Measurements from ENCODE around the gene BEX3.
A peak's percentile ranks its signal among the peaks of the same experiment; 100 is the strongest.
"Not testable (repeated sequence)": the region's sequence is repeated elsewhere in the genome, so short reads cannot be mapped to it uniquely, and the experiment has no call there.

Gene BEX3

DNA sequence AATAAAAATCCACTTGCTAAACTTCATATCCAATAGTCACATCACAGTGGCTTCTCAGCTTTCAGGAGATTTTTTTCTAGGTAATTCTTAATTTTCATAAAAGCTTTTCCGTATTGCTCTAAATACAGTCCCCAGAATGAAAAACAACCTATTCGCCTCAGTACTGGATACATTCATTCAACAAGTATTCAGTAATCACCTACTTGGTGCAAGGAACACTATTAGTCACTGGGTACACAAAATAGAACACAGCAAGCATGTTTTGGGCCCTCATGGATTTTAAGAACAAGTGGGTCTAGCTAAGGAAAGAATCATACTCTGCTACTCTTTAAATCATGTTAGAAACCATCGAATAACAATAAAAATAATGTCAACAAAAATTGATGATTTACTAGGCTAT lies 2.8 kb upstream of the BEX3 start:
- in situ Hi-C loops (cut with HindIII; ENCODE audit: low pct_ligation_motif_present, low pct_unique_long_range_greater_than_20kb, low sequenced_read_pairs): no loop called here
- no peak for DNase-seq

DNA sequence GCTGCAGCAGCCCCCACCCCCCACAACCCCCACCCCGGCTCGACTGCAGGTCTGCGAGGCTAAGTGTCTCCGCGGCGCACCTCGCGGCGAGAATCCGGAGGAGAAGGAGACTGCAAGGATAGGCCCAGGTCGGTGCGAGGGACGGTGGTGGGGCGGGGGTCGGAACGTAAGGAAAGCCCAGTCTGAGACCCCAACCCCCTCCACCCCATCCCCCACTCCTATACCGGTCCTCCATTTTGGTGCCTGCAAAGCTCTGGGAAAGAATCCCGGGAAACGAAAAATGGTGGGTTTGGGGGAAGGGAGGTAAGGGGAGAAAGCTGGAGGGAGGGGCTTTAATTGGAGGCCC lies 614 bp downstream of the BEX3 start:
- DNase-seq: no peak
- in situ Hi-C loops (cut with HindIII; ENCODE audit: low pct_ligation_motif_present, low pct_unique_long_range_greater_than_20kb, low sequenced_read_pairs): no loop called here

DNA sequence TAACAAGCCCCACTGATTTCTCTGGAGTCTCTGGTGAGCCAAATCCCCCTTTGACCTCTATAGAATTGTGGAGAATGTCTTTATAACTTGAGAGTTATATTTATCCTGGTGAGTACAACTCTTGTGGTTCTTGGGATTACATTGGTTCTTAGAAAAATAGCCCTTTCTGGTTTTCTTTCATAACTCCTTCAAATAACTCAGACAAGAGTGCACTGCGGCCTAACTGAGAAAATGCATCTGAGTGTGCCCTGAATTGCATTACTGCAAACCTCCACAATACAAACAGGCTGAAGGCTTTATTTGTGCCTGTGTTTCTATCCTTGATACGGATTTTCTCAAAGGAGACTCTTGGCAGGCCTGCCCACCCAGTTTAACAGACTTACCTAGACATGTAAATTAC lies 2.7 kb downstream of the BEX3 start:
- in situ Hi-C loops (cut with HindIII; ENCODE audit: low pct_ligation_motif_present, low pct_unique_long_range_greater_than_20kb, low sequenced_read_pairs): no loop called here
- no peak for DNase-seq

DNA sequence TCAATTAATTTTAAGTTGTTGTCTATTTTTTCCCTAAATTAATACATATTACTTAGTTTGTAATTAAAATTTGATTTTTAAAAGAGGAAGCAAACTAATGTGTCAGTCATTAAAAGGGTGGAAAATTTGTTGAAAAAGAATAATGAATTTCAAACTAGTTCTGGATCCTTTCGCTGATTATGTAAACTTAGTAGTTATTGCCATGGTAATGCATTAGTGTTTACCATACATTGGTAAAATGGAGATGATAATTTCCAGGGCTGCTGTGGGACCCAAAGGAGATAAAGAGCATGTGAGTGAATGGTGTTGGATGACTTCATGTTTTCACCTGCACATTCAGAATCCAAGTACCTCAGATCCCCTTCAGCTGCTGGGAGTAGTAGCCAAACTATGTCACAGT lies 6.5 kb downstream of the BEX3 start:
- no peak for DNase-seq
- in situ Hi-C loops (cut with HindIII; ENCODE audit: low pct_ligation_motif_present, low pct_unique_long_range_greater_than_20kb, low sequenced_read_pairs): no loop called here

DNA sequence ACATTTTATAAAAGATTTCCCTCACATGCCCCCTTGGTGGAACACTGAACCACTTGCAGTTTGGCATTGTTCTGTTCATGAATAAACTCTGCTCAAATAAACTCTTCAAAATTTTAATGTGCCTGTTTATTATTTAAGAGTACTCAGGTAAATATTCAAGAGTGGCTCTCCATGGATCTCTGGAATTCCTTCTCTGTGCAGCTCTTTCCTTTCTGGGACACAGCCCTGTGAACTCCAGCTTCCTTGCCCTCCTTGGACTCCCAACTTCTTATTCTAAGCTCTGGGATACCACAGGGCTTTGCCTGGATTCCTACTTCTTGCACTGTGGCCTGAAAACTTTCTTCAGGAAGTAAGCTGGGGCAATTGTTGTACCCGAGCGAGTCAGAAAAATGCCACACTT lies 8.3 kb downstream of the BEX3 start:
- in situ Hi-C loops (cut with HindIII; ENCODE audit: low pct_ligation_motif_present, low pct_unique_long_range_greater_than_20kb, low sequenced_read_pairs): no loop called here
- DNase-seq: no peak

DNA sequence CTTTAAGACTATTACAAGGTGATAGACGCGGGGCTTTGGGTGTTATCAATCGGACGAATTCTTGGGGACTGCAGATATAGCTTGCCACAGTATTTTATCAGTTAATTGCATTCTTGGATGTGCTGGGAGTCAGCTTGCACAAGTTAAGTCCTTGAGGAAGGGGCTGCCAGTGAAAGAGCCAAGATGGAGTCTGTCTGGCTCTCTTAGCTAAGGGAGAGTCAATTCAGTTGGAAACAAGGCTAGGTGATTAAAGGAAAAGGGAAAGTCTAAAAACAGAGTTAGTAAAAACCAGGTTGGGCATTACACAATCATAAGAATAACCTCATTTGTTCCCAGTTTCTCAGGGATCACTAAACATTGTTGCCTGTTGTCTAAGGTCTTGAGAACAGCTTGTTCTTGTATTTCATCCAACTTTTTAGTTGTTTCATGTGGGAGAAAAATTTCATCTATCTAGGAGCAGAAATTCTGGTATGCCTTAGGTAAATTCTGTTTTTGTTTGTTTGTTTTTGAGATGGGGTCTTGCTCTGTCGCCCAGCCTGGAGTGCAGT lies 9.0 kb downstream of the BEX3 start:
- in situ Hi-C loops (cut with HindIII; ENCODE audit: low pct_ligation_motif_present, low pct_unique_long_range_greater_than_20kb, low sequenced_read_pairs); DNase-seq: not testable (repeated sequence)

DNA sequence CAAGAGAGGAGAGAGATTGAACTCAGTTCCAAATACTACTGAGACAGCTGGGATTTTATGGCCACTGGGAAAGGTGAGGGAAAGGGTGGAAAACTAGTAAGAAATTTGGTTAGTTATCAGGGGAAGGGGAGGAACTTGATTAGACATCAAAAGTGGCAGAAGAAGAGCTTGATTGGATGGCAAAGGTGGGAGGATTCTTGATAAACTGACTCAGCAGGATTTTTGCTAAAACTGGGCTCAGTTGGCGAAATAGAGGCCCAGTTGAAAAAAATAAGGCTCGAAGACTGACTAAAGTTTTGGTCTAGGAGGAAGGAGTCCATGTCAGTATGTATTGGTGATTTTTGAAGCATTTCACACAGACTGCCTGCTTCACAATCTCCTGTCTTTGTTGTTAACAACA lies 10.0 kb downstream of the BEX3 start:
- in situ Hi-C loops (cut with HindIII; ENCODE audit: low pct_ligation_motif_present, low pct_unique_long_range_greater_than_20kb, low sequenced_read_pairs): no loop called here
- no peak for DNase-seq

DNA sequence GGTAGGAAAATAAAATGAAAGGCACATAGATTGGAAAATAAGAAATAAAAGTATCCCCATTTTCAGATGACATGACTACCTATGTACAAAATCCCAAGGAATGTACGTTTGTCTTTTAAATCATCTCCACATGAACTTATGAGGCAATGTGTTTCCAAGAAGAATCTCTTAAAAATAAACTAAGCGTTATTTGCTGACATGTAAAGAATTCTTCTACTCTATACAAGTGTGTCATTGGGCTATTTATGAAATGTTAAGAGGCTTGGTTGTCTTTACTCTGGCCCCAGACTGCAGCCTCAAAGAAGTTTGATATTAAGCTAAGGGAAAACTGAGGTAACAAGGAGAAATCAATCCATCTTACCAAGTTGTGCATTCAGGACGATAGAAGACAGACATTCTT lies 17.1 kb downstream of the BEX3 start:
- in situ Hi-C loops (cut with HindIII; ENCODE audit: low pct_ligation_motif_present, low pct_unique_long_range_greater_than_20kb, low sequenced_read_pairs): no loop called here
- no peak for DNase-seq

DNA sequence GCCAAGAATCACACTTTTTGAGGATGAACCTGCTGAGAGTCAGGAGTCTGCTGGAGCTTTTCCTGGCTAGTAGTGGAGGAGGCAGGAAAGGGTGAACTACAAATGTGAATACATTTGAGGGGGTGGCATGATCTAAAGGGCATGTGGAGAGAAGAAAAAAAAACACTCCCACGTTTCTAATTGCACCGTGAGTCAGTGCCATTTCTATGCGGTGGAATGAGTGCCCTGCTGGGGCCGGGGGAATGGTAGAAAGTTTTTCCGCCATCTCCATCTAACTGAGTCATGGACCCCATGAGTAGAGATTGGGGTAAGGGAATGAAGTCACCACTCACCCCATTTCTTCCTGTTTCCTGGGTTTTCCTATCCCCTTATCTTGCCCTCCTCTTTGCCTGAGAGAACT lies 19.8 kb downstream of the BEX3 start:
- in situ Hi-C loops (cut with HindIII; ENCODE audit: low pct_ligation_motif_present, low pct_unique_long_range_greater_than_20kb, low sequenced_read_pairs): no loop called here
- DNase-seq: no peak

DNA sequence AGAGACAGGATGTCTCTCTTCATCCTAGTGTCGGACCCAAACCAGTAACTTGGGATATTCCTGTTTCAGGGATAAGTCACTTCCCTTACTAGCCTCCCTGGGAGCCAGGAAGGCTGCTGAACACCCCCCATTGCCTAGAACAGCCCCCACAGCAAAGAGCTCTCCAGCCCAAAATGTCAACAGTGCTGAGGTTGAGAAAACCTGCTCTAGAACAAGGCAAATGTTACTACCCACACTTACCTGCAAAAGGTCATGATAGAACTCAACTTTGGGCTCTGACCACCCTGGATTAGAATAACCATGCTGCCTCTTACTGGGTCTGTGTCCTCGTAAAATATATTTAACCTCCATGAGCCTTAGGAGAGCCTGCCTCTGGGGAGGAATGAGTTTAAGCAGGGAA lies 20.3 kb downstream of the BEX3 start:
- in situ Hi-C loops (cut with HindIII; ENCODE audit: low pct_ligation_motif_present, low pct_unique_long_range_greater_than_20kb, low sequenced_read_pairs): no loop called here
- DNase-seq: no peak

DNA sequence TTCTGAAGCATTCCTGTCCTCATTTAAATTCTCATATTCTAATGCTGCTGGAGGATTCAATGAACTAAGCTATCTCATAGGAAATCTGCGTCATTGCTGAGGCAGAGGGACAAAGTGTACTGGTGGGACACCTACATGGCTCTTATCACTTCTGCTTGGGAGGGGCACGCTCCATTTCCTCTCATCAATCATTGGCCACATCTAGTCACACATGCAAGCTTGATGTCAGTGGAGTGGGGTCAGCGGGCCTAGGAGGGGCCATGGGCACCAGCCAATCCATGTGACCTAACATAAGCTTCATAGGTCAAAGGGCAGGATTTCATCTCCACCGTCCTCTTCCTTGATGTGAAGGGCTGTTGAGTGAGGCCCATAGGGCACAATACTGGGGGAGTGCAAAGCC lies 21.4 kb downstream of the BEX3 start:
- in situ Hi-C loops (cut with HindIII; ENCODE audit: low pct_ligation_motif_present, low pct_unique_long_range_greater_than_20kb, low sequenced_read_pairs): no loop called here
- no peak for DNase-seq

DNA sequence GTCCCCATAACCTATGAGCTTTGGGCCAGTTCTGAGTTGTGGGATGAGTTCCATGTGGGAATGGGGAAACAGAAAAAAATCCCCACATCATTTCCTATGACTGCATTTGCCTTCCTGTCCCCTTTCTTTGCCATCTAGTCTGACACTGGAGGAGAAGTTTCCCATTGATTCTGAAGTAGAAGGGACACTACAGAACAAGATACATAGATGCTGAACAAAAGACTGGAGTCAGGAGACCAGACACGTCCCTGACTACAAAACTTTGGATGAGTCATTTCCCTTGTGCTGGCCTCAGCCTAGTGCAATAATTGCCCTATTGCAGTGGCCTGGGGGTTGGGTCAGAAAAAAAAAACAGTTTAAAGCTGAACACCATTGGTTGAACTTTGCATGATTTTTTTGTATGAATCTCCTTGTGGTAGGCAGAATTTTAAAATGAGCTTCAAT lies 22.1 kb downstream of the BEX3 start:
- in situ Hi-C loops (cut with HindIII; ENCODE audit: low pct_ligation_motif_present, low pct_unique_long_range_greater_than_20kb, low sequenced_read_pairs): no loop called here
- peak; percentile 71 for DNase-seq

DNA sequence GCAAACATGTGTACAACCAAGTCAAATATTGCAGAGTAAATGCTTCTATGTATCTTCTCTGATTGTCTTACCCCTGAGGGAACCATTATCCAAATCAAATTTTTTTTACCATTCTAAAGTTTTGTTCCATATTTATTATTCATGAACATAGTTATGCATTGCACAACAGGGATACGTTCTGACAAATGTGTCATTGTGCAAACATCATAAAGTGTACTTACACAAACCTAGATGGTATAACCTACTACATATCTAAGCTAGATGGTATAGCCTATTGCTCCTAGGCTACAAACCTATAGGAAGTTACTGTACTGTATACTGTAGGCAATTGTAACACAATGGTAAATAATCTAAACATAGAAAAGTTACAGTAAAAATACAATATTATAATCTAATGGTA lies 23.4 kb downstream of the BEX3 start:
- DNase-seq: no peak
- in situ Hi-C loops (cut with HindIII; ENCODE audit: low pct_ligation_motif_present, low pct_unique_long_range_greater_than_20kb, low sequenced_read_pairs): no loop called here

DNA sequence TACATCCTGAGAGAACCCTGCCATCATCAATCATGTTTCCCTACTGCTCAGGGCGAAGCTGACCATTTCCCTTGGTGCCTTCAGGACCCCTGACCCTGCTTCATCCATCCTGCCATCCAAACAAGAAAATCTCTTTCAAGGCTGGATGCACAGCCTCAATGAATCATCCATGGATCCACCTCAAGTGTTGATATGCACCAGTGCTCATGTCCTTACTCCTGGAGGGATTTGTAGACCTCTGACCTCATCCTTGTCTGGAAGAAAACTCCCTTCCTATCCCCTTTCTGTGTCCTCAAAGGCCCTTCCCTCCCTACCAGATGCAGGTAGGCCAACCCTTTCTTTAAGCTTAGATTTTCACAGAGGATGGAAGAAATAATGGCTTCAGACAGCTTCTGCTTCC lies 24.6 kb downstream of the BEX3 start:
- in situ Hi-C loops (cut with HindIII; ENCODE audit: low pct_ligation_motif_present, low pct_unique_long_range_greater_than_20kb, low sequenced_read_pairs): no loop called here
- DNase-seq: peak; percentile 50

DNA sequence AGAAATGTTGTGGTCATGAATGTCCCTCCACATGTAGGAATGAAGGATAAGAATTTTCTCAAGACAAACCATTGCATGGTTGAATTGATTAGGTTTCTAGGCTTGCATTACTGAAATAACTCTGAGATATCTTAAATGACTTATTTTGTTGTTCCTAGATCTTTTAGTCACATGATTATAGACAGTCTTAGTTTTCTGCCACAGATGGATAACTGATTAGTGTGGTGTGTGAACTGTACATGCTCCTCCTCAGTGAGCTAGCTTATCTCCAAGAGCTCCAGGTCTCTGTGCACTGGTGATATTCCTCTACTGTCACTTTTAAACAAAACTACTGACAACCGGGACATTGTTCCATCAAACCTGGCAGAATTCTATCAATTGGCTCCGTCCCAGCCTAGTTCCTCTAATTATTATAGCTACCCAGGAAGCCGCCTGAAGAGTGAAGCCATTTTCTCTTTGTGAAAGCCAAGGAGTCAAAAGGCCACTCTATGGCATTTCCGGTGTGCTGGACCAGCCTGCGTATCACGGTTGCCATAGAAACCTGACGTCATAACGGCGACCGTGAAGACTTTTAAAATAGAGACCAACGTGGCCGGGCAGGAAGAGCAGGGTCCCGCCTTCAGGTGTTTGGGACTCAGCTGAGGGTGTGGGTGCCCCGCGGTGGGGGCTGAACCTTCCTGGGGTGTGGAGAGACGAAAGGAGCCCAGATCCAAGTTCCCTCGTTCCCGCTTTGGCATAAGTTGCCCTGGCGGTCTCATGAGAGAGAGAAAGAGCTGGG lies 28.1 kb downstream of the BEX3 start:
- in situ Hi-C loops (cut with HindIII; ENCODE audit: low pct_ligation_motif_present, low pct_unique_long_range_greater_than_20kb, low sequenced_read_pairs): no loop called here
- peak; percentile 76 for DNase-seq

DNA sequence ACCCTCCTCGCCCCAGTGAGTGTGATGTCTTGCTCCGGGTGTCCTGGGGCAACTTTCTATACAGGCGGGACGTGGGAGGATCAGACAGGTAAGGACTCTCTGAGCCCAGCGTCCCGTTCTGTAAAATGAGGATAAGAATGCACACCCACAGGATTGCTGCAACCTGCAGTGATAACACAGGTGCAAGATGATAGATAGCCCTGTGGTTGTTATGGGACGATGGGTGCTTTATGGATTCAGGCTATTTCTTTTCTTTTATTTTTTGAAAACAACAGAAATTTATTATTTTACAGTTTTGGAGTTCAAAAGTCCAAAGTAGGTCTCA lies 28.6 kb downstream of the BEX3 start:
- in situ Hi-C loops (cut with HindIII; ENCODE audit: low pct_ligation_motif_present, low pct_unique_long_range_greater_than_20kb, low sequenced_read_pairs): no loop called here

DNA sequence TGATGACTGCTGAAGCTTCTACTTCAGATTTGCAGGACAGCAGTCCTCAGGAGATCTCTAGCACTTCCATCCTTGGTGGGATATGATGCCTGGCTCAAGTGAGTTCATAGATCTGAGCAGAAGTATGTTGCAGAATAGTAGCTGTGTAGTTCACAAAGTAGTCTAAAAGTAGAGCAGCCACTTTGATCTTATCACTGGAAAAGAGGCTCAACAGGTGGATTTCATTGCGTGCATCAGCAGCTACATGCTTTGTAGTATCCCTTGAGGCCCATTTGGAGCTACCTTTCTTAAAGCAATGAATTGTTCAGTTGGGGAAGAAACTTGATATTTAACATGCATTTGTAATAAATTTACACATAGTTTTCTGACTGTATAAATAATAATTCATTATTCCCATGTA lies 29.9 kb downstream of the BEX3 start:
- no peak for DNase-seq
- in situ Hi-C loops (cut with HindIII; ENCODE audit: low pct_ligation_motif_present, low pct_unique_long_range_greater_than_20kb, low sequenced_read_pairs): no loop called here

More for the DNA sequence above, 28.6 kb downstream of the BEX3 start:
- DNase-seq: no peak

DNA sequence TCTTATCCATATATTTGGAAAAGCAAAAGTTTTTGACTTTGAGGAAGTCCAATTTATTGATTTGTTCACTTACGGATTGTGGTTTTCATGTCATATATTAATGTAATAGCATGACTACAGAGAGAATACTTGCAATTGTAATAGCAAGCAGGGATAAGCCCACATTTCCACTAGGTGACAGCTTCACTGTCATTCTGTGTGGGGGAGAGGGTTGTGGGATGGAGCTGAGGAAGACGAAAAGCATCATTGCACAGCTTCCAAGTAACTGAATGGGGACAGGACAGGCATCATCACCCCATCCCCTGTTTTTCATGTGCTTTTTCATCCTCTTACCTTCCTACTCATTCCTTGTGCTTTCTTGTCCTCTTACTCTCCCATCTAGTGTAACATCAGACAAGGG lies 31.4 kb downstream of the BEX3 start:
- no peak for DNase-seq
- in situ Hi-C loops (cut with HindIII; ENCODE audit: low pct_ligation_motif_present, low pct_unique_long_range_greater_than_20kb, low sequenced_read_pairs): no loop called here

DNA sequence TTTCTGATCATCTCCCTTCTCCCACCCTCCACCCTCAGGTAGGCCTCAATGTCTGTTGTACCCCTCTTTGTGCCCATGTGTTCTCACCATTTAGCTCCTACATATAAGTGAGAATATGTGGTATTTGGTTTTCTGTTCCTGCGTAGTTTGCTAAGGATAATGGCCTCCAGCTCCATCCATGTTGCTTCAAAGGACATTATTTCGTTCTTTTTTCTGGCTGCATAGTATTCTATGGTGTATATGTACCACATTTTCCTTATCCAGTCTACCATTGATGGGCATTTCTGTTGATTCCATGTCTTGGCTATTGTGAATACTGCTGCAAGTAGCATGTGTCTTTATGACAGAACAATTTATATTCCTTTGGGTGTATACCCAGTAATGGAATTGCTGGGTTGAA lies 35.4 kb downstream of the BEX3 start:
- DNase-seq; in situ Hi-C loops (cut with HindIII; ENCODE audit: low pct_ligation_motif_present, low pct_unique_long_range_greater_than_20kb, low sequenced_read_pairs): not testable (repeated sequence)

DNA sequence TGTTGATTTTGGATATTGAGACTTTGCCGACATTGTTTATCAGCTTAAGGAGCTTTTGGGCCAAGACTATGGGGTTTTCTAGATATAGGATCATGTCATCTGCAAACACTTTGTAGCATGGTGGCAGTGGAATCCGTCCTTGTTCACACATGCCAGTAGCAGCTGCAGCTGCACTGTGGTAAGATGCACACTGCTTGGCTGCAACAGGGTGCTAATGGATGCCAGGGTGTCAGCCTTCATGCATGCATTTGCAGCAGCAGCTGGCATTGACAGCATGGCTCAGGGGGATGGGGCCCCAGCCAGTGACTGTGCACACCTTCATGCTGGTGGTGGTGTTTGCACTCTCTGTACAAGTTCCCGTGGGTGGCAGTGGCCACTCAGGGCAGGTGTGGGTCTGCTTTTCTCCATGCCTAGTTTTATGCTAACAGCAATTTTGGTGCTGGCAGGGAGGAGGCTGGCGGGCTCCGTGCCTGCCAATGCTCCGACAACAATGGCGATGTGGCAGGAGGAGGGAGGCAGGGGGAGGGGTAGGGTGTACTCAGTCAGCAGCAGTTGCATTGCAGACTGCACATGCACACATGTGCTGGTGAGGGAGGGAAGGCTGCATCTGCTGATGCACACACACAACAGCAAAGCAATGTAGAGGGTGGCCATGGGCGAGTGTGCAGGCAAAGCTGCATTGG lies 37.5 kb downstream of the BEX3 start:
- in situ Hi-C loops (cut with HindIII; ENCODE audit: low pct_ligation_motif_present, low pct_unique_long_range_greater_than_20kb, low sequenced_read_pairs): no loop called here
- no peak for DNase-seq

Measured in ACHN (cell line).